Measurements from ENCODE around the gene KNDC1.

KNDC1 gene

GRCh38 chr10:133178357-133179127 lies 18.5 kb downstream of the KNDC1 start:
- TF ChIP-seq CTCF (IDR thresholded peaks at IDR 0.05; ENCODE audit: borderline replicate concordance, insufficient read depth, low read depth, low read length) = no peak
- no peak overlapping the region for H3K4me3 ChIP-seq (ENCODE audit: low read depth, low read length)

GRCh38 chr10:133179128-133179520 lies 19.1 kb downstream of the KNDC1 start:
- no peak for TF ChIP-seq CTCF (IDR thresholded peaks at IDR 0.05; ENCODE audit: borderline replicate concordance, insufficient read depth, low read depth, low read length)
- no peak overlapping the region for H3K4me3 ChIP-seq (ENCODE audit: low read depth, low read length)

GRCh38 chr10:133179651-133180050 lies 19.6 kb downstream of the KNDC1 start:
- no peak for TF ChIP-seq CTCF (IDR thresholded peaks at IDR 0.05; ENCODE audit: borderline replicate concordance, insufficient read depth, low read depth, low read length)
- no peak overlapping the region for H3K4me3 ChIP-seq (ENCODE audit: low read depth, low read length)

- TF ChIP-seq CTCF (IDR thresholded peaks at IDR 0.05; ENCODE audit: borderline replicate concordance, insufficient read depth, low read depth, low read length) = no peak
- no peak overlapping the region for H3K4me3 ChIP-seq (ENCODE audit: low read depth, low read length)
Measured at GRCh38 chr10:133180192-133180964, 20.4 kb downstream of the KNDC1 start.

GRCh38 chr10:133180965-133181639 lies 21.1 kb downstream of the KNDC1 start:
- H3K4me3 ChIP-seq (ENCODE audit: low read depth, low read length) = no peak overlapping the region
- no peak for TF ChIP-seq CTCF (IDR thresholded peaks at IDR 0.05; ENCODE audit: borderline replicate concordance, insufficient read depth, low read depth, low read length)

GRCh38 chr10:133182190-133182589 lies 22.2 kb downstream of the KNDC1 start:
- TF ChIP-seq CTCF (IDR thresholded peaks at IDR 0.05; ENCODE audit: borderline replicate concordance, insufficient read depth, low read depth, low read length) = no peak
- no peak overlapping the region for H3K4me3 ChIP-seq (ENCODE audit: low read depth, low read length)

Measured in GM12875 (cell line).